Measurements from ENCODE around the gene RPL13A. TPM values are rescaled to one million over a fixed set of nuclear protein-coding genes. Genes with fewer than 3 reads are reported as not detected.

The RPL13A gene
- total RNA-seq, 1 donor from 2014 or later = 3,346 TPM

DNA sequence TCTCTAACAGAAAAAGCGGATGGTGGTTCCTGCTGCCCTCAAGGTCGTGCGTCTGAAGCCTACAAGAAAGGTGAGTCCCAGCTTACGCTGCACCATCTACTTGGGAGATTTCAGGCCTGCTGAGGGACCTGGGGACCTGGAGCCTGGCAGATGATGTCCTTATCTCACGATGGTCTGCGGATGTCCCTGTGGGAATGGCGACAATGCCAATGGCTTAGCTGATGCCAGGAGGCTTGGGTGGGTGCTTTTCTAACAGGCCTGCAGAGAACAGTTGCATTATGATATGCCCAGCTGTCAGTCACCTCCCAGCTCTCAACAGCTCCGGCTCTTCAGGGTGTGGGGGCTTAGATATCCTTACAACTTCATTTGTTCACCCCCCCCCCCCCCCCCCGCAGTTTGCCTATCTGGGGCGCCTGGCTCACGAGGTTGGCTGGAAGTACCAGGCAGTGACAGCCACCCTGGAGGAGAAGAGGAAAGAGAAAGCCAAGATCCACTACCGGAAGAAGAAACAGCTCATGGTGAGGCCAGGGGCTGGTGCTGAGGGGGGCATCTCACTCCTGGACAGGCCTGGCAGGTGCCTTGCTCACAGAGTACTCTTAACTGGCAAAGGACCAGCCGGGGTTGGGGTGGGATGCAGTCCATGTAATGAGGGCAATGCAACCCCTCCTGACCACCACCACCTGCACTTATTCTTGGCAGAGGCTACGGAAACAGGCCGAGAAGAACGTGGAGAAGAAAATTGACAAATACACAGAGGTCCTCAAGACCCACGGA lies 3.8 kb downstream of the RPL13A start:
- H3K27ac Mint-ChIP-seq = peak overlapping the region; percentile 72
- intact Hi-C loops (cut with micrococcal nuclease) = no loop called here
- H3K4me1 Mint-ChIP-seq (ENCODE audit: low read depth) = peaks cover 22% of the 10 kb centered on the region
- H3K4me3 Mint-ChIP-seq (ENCODE audit: low read depth) = peak overlapping the region; percentile 93
- H3K36me3 Mint-ChIP-seq (ENCODE audit: low read depth) = peaks cover 67% of the 10 kb centered on the region
- DNase-seq (ENCODE audit: low spot score) = no peak
- H3K9me3 Mint-ChIP-seq = no peaks in the 10 kb centered on the region
- no peaks in the 10 kb centered on the region for H3K27me3 Mint-ChIP-seq (ENCODE audit: low read depth)

DNA sequence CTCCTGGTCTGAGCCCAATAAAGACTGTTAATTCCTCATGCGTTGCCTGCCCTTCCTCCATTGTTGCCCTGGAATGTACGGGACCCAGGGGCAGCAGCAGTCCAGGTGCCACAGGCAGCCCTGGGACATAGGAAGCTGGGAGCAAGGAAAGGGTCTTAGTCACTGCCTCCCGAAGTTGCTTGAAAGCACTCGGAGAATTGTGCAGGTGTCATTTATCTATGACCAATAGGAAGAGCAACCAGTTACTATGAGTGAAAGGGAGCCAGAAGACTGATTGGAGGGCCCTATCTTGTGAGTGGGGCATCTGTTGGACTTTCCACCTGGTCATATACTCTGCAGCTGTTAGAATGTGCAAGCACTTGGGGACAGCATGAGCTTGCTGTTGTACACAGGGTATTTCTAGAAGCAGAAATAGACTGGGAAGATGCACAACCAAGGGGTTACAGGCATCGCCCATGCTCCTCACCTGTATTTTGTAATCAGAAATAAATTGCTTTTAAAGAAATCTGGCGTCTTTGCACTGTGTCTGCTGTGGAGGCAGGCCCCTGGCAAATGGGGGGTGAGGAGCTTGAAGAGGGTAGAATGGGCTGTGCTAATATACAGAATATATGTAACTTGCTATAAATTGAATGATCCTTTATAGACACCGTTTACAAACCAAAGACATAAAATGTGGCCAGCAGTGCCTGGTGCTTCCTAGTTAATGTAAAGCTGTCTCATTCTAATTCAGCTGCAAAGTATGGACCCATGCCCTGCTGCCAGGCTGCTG lies 4.6 kb downstream of the RPL13A start:
- peaks cover 72% of the 10 kb centered on the region for H3K36me3 Mint-ChIP-seq (ENCODE audit: low read depth)
- intact Hi-C loops (cut with micrococcal nuclease) = no loop called here
- no peaks in the 10 kb centered on the region for H3K9me3 Mint-ChIP-seq
- peaks cover 21% of the 10 kb centered on the region for H3K4me1 Mint-ChIP-seq (ENCODE audit: low read depth)
- peak overlapping the region; percentile 66 for H3K27ac Mint-ChIP-seq
- no peak overlapping the region for H3K4me3 Mint-ChIP-seq (ENCODE audit: low read depth)
- H3K27me3 Mint-ChIP-seq (ENCODE audit: low read depth) = no peaks in the 10 kb centered on the region
- DNase-seq (ENCODE audit: low spot score) = no peak

DNA sequence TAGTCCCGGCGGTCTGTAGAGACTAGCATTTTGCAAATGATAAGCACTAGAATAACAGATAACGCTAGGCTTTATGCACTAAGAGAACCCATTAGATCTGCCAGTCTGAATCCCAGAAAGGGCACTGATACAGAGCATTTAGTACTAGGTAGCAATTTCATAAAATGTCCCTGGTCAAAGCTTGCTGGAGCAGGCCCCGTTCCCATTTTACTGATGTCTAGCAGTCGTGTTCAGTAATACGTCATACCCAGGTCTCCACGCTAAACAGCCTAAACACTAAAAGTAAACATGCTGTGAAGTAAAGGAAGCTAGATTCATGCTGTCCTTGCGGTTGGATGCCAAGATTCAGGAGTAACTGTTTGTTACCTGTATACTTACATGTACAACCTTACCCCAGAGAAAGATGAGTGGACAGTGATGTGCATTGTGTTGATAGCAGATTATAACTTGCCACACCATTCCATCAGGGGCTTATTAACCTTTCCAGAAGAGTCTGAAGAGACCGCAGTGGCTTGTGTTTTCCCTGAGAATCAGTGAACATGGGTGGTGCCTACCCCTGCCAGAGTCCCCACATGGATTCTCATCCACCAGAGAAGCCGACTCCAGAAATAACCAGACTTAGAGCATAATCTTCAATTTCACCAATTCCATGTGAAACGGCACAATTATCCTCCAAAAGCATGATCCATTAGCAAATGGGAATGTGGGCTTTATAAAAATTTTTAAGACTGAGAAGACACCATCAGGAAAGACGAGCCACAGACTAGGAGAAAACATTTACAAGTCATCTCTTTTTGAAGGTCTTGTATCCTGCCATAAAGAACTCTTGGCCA lies 5.4 kb downstream of the RPL13A start:
- DNase-seq (ENCODE audit: low spot score) = no peak
- H3K27ac Mint-ChIP-seq = peak overlapping the region; percentile 66
- H3K36me3 Mint-ChIP-seq (ENCODE audit: low read depth) = peaks cover 72% of the 10 kb centered on the region
- H3K9me3 Mint-ChIP-seq = no peaks in the 10 kb centered on the region
- peaks cover 22% of the 10 kb centered on the region for H3K4me1 Mint-ChIP-seq (ENCODE audit: low read depth)
- no peak overlapping the region for H3K4me3 Mint-ChIP-seq (ENCODE audit: low read depth)
- intact Hi-C loops (cut with micrococcal nuclease) = no loop called here
- no peaks in the 10 kb centered on the region for H3K27me3 Mint-ChIP-seq (ENCODE audit: low read depth)

GRCh38 chr19:49496574-49497008 lies 9.2 kb downstream of the RPL13A start:
- intact Hi-C loops (cut with micrococcal nuclease) = loop anchor here (1.0 to 5.0 kb wide), 4 partner anchors 9 to 381 kb away; partner anchors contain the start of genes AKT1S1, ALDH16A1, PIH1D1 and PRMT1
- H3K9me3 Mint-ChIP-seq = no peaks in the 10 kb centered on the region
- no peaks in the 10 kb centered on the region for H3K27me3 Mint-ChIP-seq (ENCODE audit: low read depth)

GRCh38 chr19:49497047-49497788 lies 9.8 kb downstream of the RPL13A start:
- H3K27me3 Mint-ChIP-seq (ENCODE audit: low read depth) = no peaks in the 10 kb centered on the region
- peaks cover 44% of the 10 kb centered on the region for H3K4me1 Mint-ChIP-seq (ENCODE audit: low read depth)
- peak overlapping the region; percentile 94 for H3K27ac Mint-ChIP-seq
- no peaks in the 10 kb centered on the region for H3K9me3 Mint-ChIP-seq
- intact Hi-C loops (cut with micrococcal nuclease) = loop anchor here (2.0 to 5.0 kb wide), 2 partner anchors 45 to 180 kb away; partner anchors contain the start of genes ALDH16A1, PIH1D1 and PRMT1
- peaks cover 55% of the 10 kb centered on the region for H3K36me3 Mint-ChIP-seq (ENCODE audit: low read depth)
- peak; percentile 73 for DNase-seq (ENCODE audit: low spot score)
- peak overlapping the region; percentile 98 for H3K4me3 Mint-ChIP-seq (ENCODE audit: low read depth)

More at GRCh38 chr19:49496574-49497008, 9.2 kb downstream of the RPL13A start:
- Mint-ChIP-seq H3K27ac (peak overlapping the region; percentile 94), H3K4me1 (ENCODE audit: low read depth) (peaks cover 41% of the 10 kb centered on the region), H3K36me3 (ENCODE audit: low read depth) (peaks cover 61% of the 10 kb centered on the region), H3K4me3 (ENCODE audit: low read depth) (peak overlapping the region; percentile 98)
- DNase-seq (ENCODE audit: low spot score) = no peak

DNA sequence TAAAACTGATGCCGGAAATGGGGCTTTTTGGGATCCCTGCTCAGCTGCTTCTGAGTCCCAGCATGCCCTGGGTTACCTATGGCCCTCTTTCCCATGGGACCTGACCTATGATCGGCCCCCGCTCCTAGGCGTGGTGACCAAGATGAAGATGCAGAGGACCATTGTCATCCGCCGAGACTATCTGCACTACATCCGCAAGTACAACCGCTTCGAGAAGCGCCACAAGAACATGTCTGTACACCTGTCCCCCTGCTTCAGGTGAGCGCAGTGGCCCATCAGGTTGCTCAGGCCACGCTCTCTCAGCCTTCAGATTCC lies 10.3 kb downstream of the RPL13A start:
- intact Hi-C loops (cut with micrococcal nuclease) = loop anchor here (2.0 to 5.0 kb wide), 2 partner anchors 45 to 179 kb away; partner anchors contain the start of genes ALDH16A1, PIH1D1 and PRMT1

GRCh38 chr19:49498475-49498874 lies 11.1 kb downstream of the RPL13A start:
- DNase-seq (ENCODE audit: low spot score) = no peak
- Mint-ChIP-seq H3K27ac (peak overlapping the region; percentile 94), H3K4me3 (ENCODE audit: low read depth) (peak overlapping the region; percentile 98), H3K27me3 (ENCODE audit: low read depth) (no peaks in the 10 kb centered on the region), H3K9me3 (no peaks in the 10 kb centered on the region), H3K36me3 (ENCODE audit: low read depth) (peaks cover 44% of the 10 kb centered on the region), H3K4me1 (ENCODE audit: low read depth) (peaks cover 40% of the 10 kb centered on the region)
- intact Hi-C loops (cut with micrococcal nuclease) = loop anchor here (5.0 kb wide), 1 partner anchor 46 kb away; the partner anchor contains the start of genes ALDH16A1 and PIH1D1

More for the DNA sequence above, 10.3 kb downstream of the RPL13A start:
- H3K4me3 Mint-ChIP-seq (ENCODE audit: low read depth) = peak overlapping the region; percentile 98
- peak overlapping the region; percentile 94 for H3K27ac Mint-ChIP-seq
- H3K9me3 Mint-ChIP-seq = no peaks in the 10 kb centered on the region
- DNase-seq (ENCODE audit: low spot score) = no peak
- H3K27me3 Mint-ChIP-seq (ENCODE audit: low read depth) = no peaks in the 10 kb centered on the region
- peaks cover 49% of the 10 kb centered on the region for H3K36me3 Mint-ChIP-seq (ENCODE audit: low read depth)
- peaks cover 44% of the 10 kb centered on the region for H3K4me1 Mint-ChIP-seq (ENCODE audit: low read depth)

- H3K4me1 Mint-ChIP-seq (ENCODE audit: low read depth) = peaks cover 40% of the 10 kb centered on the region
- H3K27ac Mint-ChIP-seq = peak overlapping the region; percentile 94
- intact Hi-C loops (cut with micrococcal nuclease) = loop anchor here (5.0 kb wide), 1 partner anchor 47 kb away; the partner anchor contains the start of genes ALDH16A1 and PIH1D1
- no peaks in the 10 kb centered on the region for H3K27me3 Mint-ChIP-seq (ENCODE audit: low read depth)
- no peak for DNase-seq (ENCODE audit: low spot score)
- no peaks in the 10 kb centered on the region for H3K9me3 Mint-ChIP-seq
- peaks cover 44% of the 10 kb centered on the region for H3K36me3 Mint-ChIP-seq (ENCODE audit: low read depth)
- H3K4me3 Mint-ChIP-seq (ENCODE audit: low read depth) = peak overlapping the region; percentile 98
Measured at GRCh38 chr19:49499030-49499670, 11.7 kb downstream of the RPL13A start.

- Mint-ChIP-seq H3K27ac (no peak overlapping the region), H3K36me3 (ENCODE audit: low read depth) (peaks cover 25% of the 10 kb centered on the region), H3K27me3 (ENCODE audit: low read depth) (no peaks in the 10 kb centered on the region), H3K4me1 (ENCODE audit: low read depth) (peaks cover 38% of the 10 kb centered on the region), H3K4me3 (ENCODE audit: low read depth) (no peak overlapping the region), H3K9me3 (no peaks in the 10 kb centered on the region)
- intact Hi-C loops (cut with micrococcal nuclease) = no loop called here
- DNase-seq (ENCODE audit: low spot score) = peak; percentile 59
Measured at GRCh38 chr19:49502866-49503581, 15.6 kb downstream of the RPL13A start.

DNA sequence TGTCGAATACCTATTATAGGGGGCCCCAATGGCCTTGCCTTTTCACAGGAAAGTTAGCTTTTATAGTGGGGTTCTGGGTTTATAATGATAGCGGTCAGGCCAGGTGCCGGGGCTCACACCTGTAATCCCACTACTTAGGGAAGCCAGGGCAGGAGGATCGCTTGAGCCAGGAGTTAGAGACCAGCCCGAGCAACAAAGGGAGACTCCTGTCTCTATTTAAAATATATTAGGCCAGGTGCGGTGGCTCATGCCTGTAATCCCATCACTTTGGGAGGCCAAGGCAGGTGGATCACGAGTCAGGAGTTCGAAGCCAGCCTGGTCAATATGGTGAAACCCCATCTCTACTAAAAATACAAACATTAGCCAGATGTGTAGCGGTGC lies 16.2 kb downstream of the RPL13A start:
- no peaks in the 10 kb centered on the region for H3K27me3 Mint-ChIP-seq (ENCODE audit: low read depth)
- DNase-seq (ENCODE audit: low spot score) = no peak
- peaks cover 34% of the 10 kb centered on the region for H3K4me1 Mint-ChIP-seq (ENCODE audit: low read depth)
- intact Hi-C loops (cut with micrococcal nuclease) = no loop called here
- peaks cover 20% of the 10 kb centered on the region for H3K36me3 Mint-ChIP-seq (ENCODE audit: low read depth)
- no peak overlapping the region for H3K4me3 Mint-ChIP-seq (ENCODE audit: low read depth)
- no peak overlapping the region for H3K27ac Mint-ChIP-seq
- no peaks in the 10 kb centered on the region for H3K9me3 Mint-ChIP-seq

GRCh38 chr19:49506575-49507105 lies 19.2 kb downstream of the RPL13A start:
- Mint-ChIP-seq H3K9me3 (no peaks in the 10 kb centered on the region), H3K27ac (no peak overlapping the region), H3K4me1 (ENCODE audit: low read depth) (peaks cover 14% of the 10 kb centered on the region), H3K27me3 (ENCODE audit: low read depth) (peaks cover 4% of the 10 kb centered on the region), H3K4me3 (ENCODE audit: low read depth) (no peak overlapping the region), H3K36me3 (ENCODE audit: low read depth) (no peaks in the 10 kb centered on the region)
- intact Hi-C loops (cut with micrococcal nuclease) = loop anchor here (1.0 kb wide), 2 partner anchors 41 to 64 kb away; no protein-coding TSS in a partner anchor
- DNase-seq (ENCODE audit: low spot score) = peak; percentile 69

All from activated T-helper 2 cell treated with anti-CD3 and anti-CD28 coated beads, Interferon-gamma antibody, Interleukin-2, Interleukin-4, amounts not matched to agents 10 μg/mL and 5 μg/mL and 100 μg/mL, durations not matched to agents 14 hours and 24 hours and 36 hours (primary cell).